Loucy (cell line): Measurements from ENCODE around the gene ATP5F1B.
A peak's percentile ranks its signal among the peaks of the same experiment; 100 is the strongest.

ENCODE experiments used
- EZH2phosphoT487 ChIP-seq: fragments of 200-600 bp; IDR thresholded peaks from 2 replicates; pipeline ENCODE4 v1.6.1; 2018; ENCODE audit warnings: antibody characterized with exemption, mild to moderate bottlenecking, moderate library complexity, borderline replicate concordance
- TF ChIP-seq, protein P1 (sequence below): fragments of 200-600 bp; sonication (generic); conservative IDR thresholded peaks from 2 replicates; pipeline ENCODE4 v1.5.1; 2014; ENCODE audit warnings: mild to moderate bottlenecking, antibody characterized with exemption, low read length

DNA sequence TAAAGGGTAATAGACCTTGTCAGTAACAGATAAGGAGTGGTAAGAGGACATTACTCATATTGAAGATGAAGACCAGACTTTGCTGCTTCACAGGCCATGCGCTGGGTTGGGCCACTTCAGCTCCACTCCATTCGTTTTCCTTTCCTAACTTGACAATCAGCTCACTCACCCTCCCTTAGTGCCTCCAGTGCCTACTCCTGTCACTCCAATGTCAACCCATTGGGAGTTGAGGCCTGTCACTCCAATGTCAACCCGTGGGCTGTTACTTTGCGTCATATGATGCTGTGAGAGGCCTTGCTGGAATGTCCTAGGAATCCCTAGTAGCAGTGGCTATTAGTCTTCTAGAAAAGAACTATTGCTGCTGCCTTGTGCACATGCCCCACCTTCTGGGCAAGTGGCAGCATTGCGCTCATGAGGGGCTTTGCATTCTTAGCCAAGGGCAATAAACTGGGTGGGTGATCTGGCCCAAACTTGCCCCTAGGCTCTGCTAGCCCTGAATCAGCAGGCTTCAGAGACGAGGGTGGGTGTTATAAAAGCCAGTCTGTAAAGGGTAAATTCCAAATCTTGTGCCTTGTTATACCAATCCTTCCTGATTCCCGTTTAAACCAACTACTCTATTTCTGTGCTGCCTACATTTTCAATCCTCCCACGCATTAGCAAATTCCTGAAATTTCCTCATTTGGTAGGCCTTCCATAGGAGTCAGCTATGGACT, 51.7 kb downstream of the ATP5F1B start:
- TF ChIP-seq, protein P1, sequence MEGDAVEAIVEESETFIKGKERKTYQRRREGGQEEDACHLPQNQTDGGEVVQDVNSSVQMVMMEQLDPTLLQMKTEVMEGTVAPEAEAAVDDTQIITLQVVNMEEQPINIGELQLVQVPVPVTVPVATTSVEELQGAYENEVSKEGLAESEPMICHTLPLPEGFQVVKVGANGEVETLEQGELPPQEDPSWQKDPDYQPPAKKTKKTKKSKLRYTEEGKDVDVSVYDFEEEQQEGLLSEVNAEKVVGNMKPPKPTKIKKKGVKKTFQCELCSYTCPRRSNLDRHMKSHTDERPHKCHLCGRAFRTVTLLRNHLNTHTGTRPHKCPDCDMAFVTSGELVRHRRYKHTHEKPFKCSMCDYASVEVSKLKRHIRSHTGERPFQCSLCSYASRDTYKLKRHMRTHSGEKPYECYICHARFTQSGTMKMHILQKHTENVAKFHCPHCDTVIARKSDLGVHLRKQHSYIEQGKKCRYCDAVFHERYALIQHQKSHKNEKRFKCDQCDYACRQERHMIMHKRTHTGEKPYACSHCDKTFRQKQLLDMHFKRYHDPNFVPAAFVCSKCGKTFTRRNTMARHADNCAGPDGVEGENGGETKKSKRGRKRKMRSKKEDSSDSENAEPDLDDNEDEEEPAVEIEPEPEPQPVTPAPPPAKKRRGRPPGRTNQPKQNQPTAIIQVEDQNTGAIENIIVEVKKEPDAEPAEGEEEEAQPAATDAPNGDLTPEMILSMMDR, result peak; percentile 98
- TF ChIP-seq EZH2phosphoT487, result no peak
